ENCODE results near the gene KRTAP10-4.

KRTAP10-4 gene

GRCh38 chr21:44581158-44581557, 7.6 kb downstream of the KRTAP10-4 start:
- TF ChIP-seq, protein P1, sequence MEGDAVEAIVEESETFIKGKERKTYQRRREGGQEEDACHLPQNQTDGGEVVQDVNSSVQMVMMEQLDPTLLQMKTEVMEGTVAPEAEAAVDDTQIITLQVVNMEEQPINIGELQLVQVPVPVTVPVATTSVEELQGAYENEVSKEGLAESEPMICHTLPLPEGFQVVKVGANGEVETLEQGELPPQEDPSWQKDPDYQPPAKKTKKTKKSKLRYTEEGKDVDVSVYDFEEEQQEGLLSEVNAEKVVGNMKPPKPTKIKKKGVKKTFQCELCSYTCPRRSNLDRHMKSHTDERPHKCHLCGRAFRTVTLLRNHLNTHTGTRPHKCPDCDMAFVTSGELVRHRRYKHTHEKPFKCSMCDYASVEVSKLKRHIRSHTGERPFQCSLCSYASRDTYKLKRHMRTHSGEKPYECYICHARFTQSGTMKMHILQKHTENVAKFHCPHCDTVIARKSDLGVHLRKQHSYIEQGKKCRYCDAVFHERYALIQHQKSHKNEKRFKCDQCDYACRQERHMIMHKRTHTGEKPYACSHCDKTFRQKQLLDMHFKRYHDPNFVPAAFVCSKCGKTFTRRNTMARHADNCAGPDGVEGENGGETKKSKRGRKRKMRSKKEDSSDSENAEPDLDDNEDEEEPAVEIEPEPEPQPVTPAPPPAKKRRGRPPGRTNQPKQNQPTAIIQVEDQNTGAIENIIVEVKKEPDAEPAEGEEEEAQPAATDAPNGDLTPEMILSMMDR (conservative IDR thresholded peaks at IDR 0.05; ENCODE audit: low read depth, low read length), result no peak
- Histone ChIP-seq H3K36me3 (ENCODE audit: insufficient read depth) (no peaks in the 10 kb centered on the region), H3K79me2 (ENCODE audit: insufficient read depth, low read depth) (no peaks in the 10 kb centered on the region), H4K20me1 (ENCODE audit: insufficient read depth) (no peaks in the 10 kb centered on the region), H3K4me1 (ENCODE audit: low read depth, poor library complexity, severe bottlenecking) (no peaks in the 10 kb centered on the region), H3K4me3 (IDR thresholded peaks at IDR 0.05; ENCODE audit: insufficient read depth, low read depth, low read length) (no peak overlapping the region), H3K4me2 (no peak overlapping the region), H3K27me3 (ENCODE audit: insufficient read depth, low read depth) (peaks cover 50% of the 10 kb centered on the region; the same call in 1 of the 2 replicates), H3K9ac (no peak overlapping the region), H2AFZ (ENCODE audit: low read depth) (no peak overlapping the region), H3K27ac (no peak overlapping the region)

- no peak overlapping the region for H3K27ac ChIP-seq
These were observed 8.5 kb downstream of the KRTAP10-4 start for GRCh38 chr21:44582055-44582454.

DNA sequence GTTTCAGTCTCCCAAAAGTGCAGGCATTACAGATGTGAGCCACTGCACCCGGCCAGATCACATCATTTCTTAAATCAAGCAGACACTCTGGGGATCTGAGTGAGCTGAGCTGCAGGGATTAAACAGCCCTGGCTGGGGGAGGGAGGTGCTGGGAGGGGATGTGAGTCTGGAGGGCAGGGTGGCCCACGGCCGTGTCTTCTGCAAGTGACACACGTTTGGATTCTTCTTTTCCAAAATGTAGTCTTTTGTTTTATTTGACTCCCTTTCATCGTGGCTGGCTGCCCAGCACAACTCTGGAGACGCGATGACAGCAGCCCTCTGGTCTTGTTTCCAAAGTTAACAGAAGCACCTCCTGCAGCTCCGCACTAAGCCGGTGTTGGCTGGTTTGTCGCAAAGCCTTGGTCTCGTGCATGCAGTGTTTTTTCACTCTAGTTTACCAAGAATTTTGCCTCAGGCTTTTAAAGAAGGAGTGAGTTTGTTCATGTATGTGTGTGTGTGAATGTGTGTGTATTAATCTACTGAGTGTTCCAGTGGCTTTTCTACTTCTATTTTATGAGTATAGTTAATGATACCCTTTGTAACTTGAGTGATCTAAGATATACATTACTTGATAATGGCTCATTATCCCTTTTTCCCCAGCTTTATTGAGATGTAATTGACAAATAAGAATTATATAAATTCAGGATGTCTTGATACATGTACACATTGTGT, 9.7 kb downstream of the KRTAP10-4 start:
- Histone ChIP-seq H3K27me3 (ENCODE audit: insufficient read depth, low read depth) (peaks cover 37% of the 10 kb centered on the region; the same call in 1 of the 2 replicates), H3K79me2 (ENCODE audit: insufficient read depth, low read depth) (no peaks in the 10 kb centered on the region), H3K9ac (no peak overlapping the region), H3K27ac (no peak overlapping the region), H3K4me2 (no peak overlapping the region), H3K4me1 (ENCODE audit: low read depth, poor library complexity, severe bottlenecking) (no peaks in the 10 kb centered on the region), H3K4me3 (IDR thresholded peaks at IDR 0.05; ENCODE audit: insufficient read depth, low read depth, low read length) (no peak overlapping the region), H3K36me3 (ENCODE audit: insufficient read depth) (no peaks in the 10 kb centered on the region), H2AFZ (ENCODE audit: low read depth) (no peak overlapping the region), H4K20me1 (ENCODE audit: insufficient read depth) (no peaks in the 10 kb centered on the region)
- TF ChIP-seq, protein P1 (conservative IDR thresholded peaks at IDR 0.05; ENCODE audit: low read depth, low read length), result no peak

More at GRCh38 chr21:44582055-44582454, 8.5 kb downstream of the KRTAP10-4 start:
- no peak overlapping the region for H3K9ac ChIP-seq
- H3K4me1 ChIP-seq (ENCODE audit: low read depth, poor library complexity, severe bottlenecking), result no peaks in the 10 kb centered on the region
- no peak overlapping the region for H2AFZ ChIP-seq (ENCODE audit: low read depth)
- H4K20me1 ChIP-seq (ENCODE audit: insufficient read depth), result no peaks in the 10 kb centered on the region
- TF ChIP-seq, protein P1 (conservative IDR thresholded peaks at IDR 0.05; ENCODE audit: low read depth, low read length), result no peak
- no peaks in the 10 kb centered on the region for H3K36me3 ChIP-seq (ENCODE audit: insufficient read depth)
- no peaks in the 10 kb centered on the region for H3K79me2 ChIP-seq (ENCODE audit: insufficient read depth, low read depth)
- no peak overlapping the region for H3K4me3 ChIP-seq (IDR thresholded peaks at IDR 0.05; ENCODE audit: insufficient read depth, low read depth, low read length)
- H3K27me3 ChIP-seq (ENCODE audit: insufficient read depth, low read depth), result peaks cover 48% of the 10 kb centered on the region; the same call in 1 of the 2 replicates
- H3K4me2 ChIP-seq, result no peak overlapping the region

DNA sequence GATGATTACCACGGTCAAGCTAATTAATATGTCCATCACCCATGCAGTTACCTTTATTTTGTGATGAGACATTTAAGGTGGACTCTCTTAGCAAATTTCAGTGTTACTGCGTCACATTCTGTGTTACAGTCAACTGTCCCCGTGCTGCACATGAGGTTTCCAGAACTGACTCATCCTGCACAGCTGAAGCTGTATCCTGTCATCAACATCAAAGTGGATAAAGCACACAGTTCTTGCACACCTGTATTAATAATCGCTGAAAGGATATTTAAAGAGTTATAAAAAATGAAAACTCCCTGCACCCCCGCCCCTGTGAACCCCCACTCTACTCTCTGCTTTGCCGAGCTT, 10.2 kb downstream of the KRTAP10-4 start:
- H4K20me1 ChIP-seq (ENCODE audit: insufficient read depth), result no peaks in the 10 kb centered on the region
- no peak overlapping the region for H3K4me2 ChIP-seq
- H3K79me2 ChIP-seq (ENCODE audit: insufficient read depth, low read depth), result no peaks in the 10 kb centered on the region
- H3K4me3 ChIP-seq (IDR thresholded peaks at IDR 0.05; ENCODE audit: insufficient read depth, low read depth, low read length), result no peak overlapping the region
- no peak overlapping the region for H2AFZ ChIP-seq (ENCODE audit: low read depth)
- H3K9ac ChIP-seq, result no peak overlapping the region
- TF ChIP-seq, protein P1 (conservative IDR thresholded peaks at IDR 0.05; ENCODE audit: low read depth, low read length), result no peak
- H3K4me1 ChIP-seq (ENCODE audit: low read depth, poor library complexity, severe bottlenecking), result no peaks in the 10 kb centered on the region
- H3K27me3 ChIP-seq (ENCODE audit: insufficient read depth, low read depth), result peaks cover 36% of the 10 kb centered on the region; the same call in 1 of the 2 replicates
- H3K36me3 ChIP-seq (ENCODE audit: insufficient read depth), result no peaks in the 10 kb centered on the region
- H3K27ac ChIP-seq, result no peak overlapping the region

Data from KMS-11 (cell line).